NCI-H69 (cell line): Measurements from ENCODE around the gene PVALEF.
A peak's percentile ranks its signal among the peaks of the same experiment; 100 is the strongest.
"Not testable (repeated sequence)": the region's sequence is repeated elsewhere in the genome, so short reads cannot be mapped to it uniquely, and the experiment has no call there.

Experiments used
- DNase-seq: peaks from one replicate; lab custom pipeline; 2025; lab: John Stamatoyannopoulos, UW

PVALEF gene

GRCh38 chr17:81143717-81144422 is 21.4 kb upstream of the PVALEF start:
- no peak for DNase-seq

- DNase-seq = no peak
Observed at GRCh38 chr17:81144423-81144781, 20.9 kb upstream of the PVALEF start.

- DNase-seq = not testable (repeated sequence)
Observed at GRCh38 chr17:81146208-81146607, 19.1 kb upstream of the PVALEF start.

- DNase-seq = no peak
Observed at GRCh38 chr17:81147701-81148100, 17.6 kb upstream of the PVALEF start.

GRCh38 chr17:81148571-81148970 is 16.7 kb upstream of the PVALEF start:
- DNase-seq = no peak

GRCh38 chr17:81148986-81149533 is 16.2 kb upstream of the PVALEF start:
- no peak for DNase-seq

GRCh38 chr17:81150377-81151077 is 14.8 kb upstream of the PVALEF start:
- DNase-seq = no peak

- DNase-seq = no peak
Observed at GRCh38 chr17:81151278-81151677, 14.0 kb upstream of the PVALEF start.

GRCh38 chr17:81152288-81152828 is 12.9 kb upstream of the PVALEF start:
- DNase-seq = no peak

- peak; percentile 22 for DNase-seq
Observed at GRCh38 chr17:81153340-81153803, 11.9 kb upstream of the PVALEF start.

GRCh38 chr17:81154016-81154415 is 11.3 kb upstream of the PVALEF start:
- not testable (repeated sequence) for DNase-seq

GRCh38 chr17:81154961-81155360 is 10.3 kb upstream of the PVALEF start:
- DNase-seq = no peak

GRCh38 chr17:81156866-81157805 is 8.2 kb upstream of the PVALEF start:
- no peak for DNase-seq

GRCh38 chr17:81157848-81158687 is 7.2 kb upstream of the PVALEF start:
- DNase-seq = no peak

GRCh38 chr17:81158688-81159590 is 6.4 kb upstream of the PVALEF start:
- no peak for DNase-seq

GRCh38 chr17:81159611-81160265 is 5.6 kb upstream of the PVALEF start:
- no peak for DNase-seq

GRCh38 chr17:81160306-81160705 is 5.0 kb upstream of the PVALEF start:
- DNase-seq = no peak

GRCh38 chr17:81160747-81161453 is 4.4 kb upstream of the PVALEF start:
- no peak for DNase-seq

- no peak for DNase-seq
Observed at GRCh38 chr17:81161536-81161935, 3.8 kb upstream of the PVALEF start.
